Stimulated activated CD8-positive, alpha-beta memory T cell treated with anti-CD3 and anti-CD28 coated beads, Interleukin-4, amount 100 ng/mL, for 24 hours (primary cell): ENCODE results near the gene MYO1E.

Source experiments
- DNase-seq: peaks from one replicate; pipeline ENCODE4 v3.0.0-alpha.2; 2020; ENCODE audit warnings: low read depth

Gene MYO1E

GRCh38 chr15:59227021-59227420 lies 145.7 kb downstream of the MYO1E start:
- no peak for DNase-seq

- no peak for DNase-seq
Measured at GRCh38 chr15:59224474-59224873, 148.2 kb downstream of the MYO1E start.

DNA sequence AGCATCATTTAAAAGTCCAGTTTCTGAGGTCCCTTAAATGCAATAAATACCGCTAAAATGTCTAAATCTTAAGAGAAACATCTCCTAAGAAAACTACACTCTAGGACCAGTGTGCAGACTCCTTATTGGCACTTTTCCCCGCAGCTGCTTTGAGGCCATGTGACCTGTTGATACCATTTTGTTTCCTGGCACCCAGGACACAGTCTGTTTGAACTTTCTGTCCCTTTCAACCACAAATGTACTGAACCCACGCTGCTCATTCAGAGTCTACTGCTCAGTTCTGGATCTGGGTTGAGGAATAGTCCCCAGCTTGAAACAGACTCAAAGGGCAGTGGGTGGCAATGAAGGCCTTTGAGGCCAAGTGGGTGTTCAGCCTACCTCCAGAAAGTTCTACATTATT lies 148.9 kb downstream of the MYO1E start:
- no peak for DNase-seq

DNA sequence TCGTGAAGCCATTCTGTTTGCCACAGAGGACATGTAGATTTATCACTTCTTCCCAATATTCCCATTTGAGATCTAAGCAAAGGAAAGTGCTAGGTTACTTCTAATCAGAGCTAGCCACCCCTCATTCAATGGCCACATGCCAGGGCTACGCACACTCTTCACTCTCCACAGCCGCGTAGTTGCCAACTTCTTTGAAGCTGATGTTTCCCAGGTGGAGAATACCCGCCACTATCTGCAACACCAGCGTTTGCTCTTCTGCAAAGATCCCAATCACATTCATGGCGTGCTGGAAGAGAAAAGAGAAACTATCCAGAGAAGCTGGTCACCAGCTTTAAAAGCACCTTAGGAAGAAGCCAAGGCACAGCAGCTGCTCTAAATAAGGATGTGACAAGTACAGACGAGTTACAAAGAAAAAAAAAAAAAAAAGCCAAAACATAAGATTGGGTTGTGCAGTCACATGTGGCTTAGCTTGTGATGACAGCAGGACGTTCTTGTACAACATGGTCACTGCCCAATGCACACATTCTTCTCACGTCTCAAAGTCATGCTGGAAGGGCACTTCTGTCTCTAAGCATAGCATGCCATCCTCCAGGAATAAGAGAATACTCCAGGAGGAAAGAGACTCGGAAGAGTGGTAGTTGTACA lies 149.6 kb downstream of the MYO1E start:
- no peak for DNase-seq

DNA sequence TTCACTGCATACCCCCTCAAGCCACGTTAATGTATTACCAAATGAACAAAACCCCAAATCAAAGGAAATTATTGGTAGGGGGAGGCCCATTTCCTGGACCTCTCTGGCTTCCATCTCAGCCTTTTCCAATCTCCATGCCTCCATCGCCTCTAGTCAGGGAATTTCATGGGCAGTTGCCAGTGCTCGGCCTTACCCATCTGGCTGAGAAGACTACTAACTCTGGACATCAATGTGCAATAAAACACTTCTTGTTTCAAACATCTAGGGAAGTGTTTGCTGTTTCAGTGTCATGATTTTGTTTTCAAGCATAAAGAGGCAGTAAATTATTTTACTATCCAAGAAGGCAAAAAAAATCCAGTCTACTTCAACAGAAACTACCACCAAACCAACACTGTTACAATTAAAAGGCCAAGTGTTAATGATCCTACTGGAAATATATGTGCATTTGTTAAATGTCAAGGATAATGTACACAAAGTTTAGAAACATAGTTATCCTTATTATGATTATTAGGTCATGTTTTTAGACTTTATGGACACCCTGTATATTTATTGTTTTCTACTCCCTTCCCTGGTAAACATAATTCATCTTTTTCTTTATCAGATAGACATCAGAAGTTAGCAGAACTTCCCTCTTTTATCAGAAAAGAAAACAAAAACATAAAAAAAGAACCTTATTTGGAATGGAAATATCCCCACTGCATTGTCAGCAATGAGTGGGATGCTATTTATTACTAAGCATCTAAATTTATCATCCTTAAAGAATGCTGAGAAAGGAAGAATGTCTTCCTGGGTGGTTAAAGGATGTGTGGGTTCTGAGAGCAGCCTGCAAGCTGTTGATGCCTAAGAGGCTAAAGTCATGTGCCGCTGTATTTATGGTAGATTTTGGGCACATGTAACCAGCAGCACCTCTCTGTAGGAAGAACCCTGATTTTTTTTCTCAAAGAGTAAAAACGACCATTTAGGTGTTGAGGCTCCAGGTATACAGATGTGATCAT lies 150.9 kb downstream of the MYO1E start:
- DNase-seq = no peak

- no peak for DNase-seq
Measured at GRCh38 chr15:59218710-59219109, 154.0 kb downstream of the MYO1E start.

DNA sequence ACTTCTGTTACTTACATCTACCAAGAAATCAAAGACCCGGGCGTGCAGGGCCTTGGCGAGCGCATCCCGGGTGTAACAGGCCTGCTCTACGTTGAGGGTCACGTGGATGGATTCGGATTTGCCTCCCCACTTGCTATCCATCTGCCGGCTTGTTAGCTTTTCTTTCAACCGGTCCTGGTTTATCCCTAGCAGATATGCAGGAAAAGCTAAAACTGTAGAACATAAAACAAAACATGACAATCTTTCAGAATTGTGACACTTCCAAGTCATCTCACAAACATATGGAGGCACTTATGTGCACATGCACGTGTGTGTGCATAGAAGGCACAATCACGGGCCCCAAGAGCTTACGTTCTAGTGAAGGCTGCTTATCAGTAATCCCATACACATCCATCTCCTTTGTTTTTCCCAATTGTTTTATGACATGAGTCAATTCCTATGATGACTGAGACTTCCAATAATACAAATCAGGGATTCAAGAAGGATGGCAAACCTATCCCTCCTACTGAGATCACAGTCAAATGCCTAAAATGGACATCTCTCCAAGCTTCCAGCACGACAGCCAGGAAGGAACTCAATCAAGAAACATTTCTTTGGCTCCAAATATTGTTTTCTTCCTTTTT lies 154.7 kb downstream of the MYO1E start:
- DNase-seq = no peak

DNA sequence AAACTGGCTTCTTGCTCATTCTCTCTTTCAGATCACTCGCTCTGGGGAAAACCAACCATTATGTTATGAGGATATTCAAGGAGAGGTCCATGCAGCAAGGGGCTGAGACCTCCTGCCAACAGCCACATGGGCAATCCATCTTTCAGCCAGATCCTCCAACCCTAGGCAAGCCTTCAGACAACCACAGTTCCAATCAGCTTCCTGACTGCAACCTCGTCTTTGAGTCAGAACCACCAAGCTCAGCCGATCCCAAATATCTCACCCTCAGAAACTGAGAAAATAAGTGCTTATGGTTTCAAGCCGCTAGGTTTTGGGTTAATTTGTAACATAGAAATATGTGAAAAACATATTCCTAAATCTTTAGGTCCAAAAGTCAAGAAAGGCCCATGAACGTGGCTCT lies 155.8 kb downstream of the MYO1E start:
- DNase-seq = no peak

- DNase-seq = no peak
Measured at GRCh38 chr15:59210186-59210585, 162.5 kb downstream of the MYO1E start.

GRCh38 chr15:59208613-59209249 lies 163.9 kb downstream of the MYO1E start:
- no peak for DNase-seq

DNA sequence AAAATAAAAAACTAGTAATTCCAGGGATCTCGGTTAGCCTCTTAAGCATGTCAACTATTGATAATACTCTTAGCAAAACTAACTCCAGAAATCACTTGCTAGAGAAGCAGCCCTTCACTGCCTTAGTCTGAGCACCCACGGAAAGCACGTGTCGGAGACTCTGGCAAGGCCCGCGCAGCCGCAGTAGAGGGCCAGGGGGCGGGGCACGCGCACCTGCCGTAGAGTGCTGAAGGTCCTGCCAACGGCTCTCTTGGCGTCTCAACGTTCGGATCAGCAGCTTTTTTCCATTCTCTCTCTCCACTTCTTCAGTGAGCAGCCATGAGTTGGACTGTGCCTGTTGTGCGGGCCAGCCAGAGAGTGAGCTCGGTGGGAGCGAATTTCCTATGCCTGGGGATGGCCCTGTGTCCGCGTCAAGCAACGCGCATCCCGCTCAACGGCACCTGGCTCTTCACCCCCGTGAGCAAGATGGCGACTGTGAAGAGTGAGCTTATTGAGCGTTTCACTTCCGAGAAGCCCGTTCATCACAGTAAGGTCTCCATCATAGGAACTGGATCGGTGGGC lies 166.0 kb downstream of the MYO1E start, which contains the start of gene LDHAL6B:
Gene LDHAL6B, plus strand, starts transcription at position 221 of the 561 bp plus-strand sequence. Its CDS starts 98 bp downstream, at position 319.
- no peak for DNase-seq

GRCh38 chr15:59205839-59206622 lies 166.6 kb downstream of the MYO1E start:
- no peak for DNase-seq

DNA sequence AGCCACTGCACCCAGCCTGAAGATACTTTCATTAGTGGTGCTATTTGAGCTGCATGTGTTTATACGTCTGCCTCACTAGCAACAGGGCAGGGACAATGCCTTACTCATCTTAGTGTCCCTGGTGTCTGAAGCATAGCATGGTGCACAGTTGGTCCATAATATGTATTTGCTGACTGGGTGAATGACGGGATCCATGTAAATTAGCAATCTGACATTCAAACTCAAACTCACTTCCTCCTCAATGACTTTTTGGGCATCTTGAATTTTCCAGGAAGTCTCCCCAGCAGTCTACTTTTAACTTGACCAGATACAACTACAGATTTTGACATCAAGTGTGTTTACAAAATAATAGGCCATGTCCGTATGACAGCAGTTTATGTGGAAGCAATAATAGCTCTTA lies 169.0 kb downstream of the MYO1E start:
- no peak for DNase-seq

GRCh38 chr15:59203008-59203407 lies 169.7 kb downstream of the MYO1E start:
- no peak for DNase-seq

DNA sequence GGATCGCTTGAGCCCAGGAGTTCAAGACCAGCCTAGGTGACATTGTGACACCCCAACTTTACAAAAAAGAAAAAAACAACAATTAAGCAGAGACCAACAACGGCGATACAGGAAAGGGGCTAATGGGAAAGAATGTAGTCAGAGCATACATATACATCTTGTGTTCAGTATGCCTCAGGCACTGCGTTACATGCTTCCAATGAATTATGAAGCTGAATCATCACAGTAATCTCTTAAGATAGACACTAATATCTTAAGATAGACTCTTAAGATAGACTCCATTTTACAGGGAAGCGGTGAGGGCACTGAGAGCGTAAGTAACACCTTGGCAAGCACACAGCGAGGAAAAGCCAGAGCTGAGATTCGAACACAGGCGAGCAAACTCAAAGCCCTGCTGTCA lies 172.1 kb downstream of the MYO1E start:
- DNase-seq = no peak

DNA sequence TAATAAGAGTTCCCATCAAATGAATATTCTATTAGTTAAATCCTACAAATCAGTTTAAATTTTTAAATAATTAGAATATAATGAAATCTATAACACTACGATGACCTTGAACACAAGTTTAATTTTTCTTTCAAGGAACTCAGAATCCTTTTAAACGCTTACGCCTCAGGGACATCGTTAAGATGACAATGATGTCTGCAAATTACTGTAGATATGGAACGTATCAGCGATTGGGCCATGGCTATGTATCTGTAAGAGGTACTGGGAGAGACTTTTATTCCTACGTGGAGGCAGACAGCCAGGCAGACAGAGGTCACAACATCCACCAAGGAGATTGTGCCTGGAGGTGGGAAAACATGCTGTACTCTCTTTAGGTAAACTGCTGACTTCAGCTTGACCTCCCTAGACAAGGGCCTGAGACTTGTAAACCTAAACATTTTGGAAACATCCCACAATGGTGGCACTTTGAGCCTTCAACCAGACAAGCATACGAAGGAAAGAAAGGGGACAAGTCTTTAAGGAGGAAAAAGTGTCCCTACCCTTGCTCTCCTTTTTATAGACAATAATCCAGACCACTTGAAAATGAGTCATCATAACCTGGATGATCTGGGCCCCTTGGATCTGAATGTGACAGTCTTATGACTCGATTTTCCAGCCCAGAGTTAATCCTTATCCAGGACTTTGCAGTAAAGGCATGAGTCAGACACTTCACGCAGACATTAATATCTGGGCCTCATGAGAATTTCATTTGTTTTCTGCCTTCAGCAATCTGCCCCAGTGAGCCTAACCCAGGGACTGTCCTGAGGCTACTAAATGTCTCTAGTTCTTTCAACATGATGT lies 172.8 kb downstream of the MYO1E start:
- no peak for DNase-seq

DNA sequence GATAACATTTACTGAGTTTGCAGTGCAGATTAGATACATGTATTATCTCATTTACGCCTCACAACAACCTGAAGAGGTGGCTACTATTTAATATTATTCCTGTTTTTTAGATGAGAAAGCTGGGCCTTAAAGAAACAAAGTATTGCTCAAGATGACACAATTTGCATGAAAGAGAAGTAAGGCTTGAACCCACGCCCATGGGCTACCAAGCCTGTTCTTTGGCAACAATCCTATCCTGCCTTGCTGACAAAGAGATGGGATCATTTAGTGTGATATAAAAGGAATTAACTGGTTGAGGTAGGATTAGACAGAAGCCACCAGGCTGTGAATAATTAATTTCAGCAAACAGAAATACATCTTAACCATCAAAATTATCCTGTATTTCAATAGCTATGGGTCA lies 175.2 kb downstream of the MYO1E start:
- DNase-seq = no peak

DNA sequence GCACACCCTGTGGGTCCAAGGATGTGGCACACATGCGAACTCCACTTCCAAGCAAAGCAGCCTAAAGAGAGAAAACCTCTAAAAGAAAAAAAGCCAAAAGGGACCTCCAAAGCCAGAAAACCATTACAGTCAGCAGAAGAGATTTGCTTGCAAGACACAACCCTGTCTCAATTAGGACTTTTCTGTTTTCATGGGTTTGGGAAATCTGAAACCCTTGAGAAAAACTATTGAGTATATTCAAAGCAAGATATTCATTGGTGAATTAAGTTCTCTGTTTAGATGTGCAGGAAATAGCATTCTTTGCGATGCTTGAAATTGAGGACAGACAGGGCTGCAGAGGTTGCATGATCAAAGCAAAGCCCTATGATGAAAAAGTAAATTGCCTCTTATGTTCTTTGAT lies 176.3 kb downstream of the MYO1E start:
- DNase-seq = no peak

- DNase-seq = no peak
Measured at GRCh38 chr15:59194639-59195325, 177.9 kb downstream of the MYO1E start.

- no peak for DNase-seq
Measured at GRCh38 chr15:59191855-59192237, 180.8 kb downstream of the MYO1E start.
